ENCODE data around the gene PELI2.

DNA sequence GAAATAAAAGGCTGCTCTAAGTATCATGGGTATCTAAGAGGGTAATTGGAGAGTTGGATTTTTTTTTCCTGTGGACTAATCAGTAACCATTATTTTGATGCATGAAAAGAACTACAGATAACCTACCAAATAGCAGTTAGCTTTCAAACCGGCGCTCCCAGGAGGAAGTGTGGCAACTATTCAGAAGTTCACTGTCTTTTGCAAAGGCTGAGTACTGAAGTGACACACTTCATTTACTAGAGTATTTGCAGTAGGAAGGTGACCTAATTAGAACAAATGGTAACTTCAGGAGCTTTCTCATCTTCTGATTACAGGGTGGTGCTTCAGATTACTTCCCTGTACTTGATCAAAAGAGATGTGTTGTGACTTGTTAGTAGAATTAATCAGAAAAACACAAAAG, 87.7 kb downstream of the PELI2 start:
- TF ChIP-seq, protein P1, sequence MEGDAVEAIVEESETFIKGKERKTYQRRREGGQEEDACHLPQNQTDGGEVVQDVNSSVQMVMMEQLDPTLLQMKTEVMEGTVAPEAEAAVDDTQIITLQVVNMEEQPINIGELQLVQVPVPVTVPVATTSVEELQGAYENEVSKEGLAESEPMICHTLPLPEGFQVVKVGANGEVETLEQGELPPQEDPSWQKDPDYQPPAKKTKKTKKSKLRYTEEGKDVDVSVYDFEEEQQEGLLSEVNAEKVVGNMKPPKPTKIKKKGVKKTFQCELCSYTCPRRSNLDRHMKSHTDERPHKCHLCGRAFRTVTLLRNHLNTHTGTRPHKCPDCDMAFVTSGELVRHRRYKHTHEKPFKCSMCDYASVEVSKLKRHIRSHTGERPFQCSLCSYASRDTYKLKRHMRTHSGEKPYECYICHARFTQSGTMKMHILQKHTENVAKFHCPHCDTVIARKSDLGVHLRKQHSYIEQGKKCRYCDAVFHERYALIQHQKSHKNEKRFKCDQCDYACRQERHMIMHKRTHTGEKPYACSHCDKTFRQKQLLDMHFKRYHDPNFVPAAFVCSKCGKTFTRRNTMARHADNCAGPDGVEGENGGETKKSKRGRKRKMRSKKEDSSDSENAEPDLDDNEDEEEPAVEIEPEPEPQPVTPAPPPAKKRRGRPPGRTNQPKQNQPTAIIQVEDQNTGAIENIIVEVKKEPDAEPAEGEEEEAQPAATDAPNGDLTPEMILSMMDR (IDR thresholded peaks at IDR 0.05 in 4 of 5, conservative IDR thresholded peaks at IDR 0.05 in 1 of 5) = no peak
- no peak for TF ChIP-seq POLR2A (IDR thresholded peaks at IDR 0.05)
